ENCODE results near the gene ESR1. TPM values are rescaled to one million over a fixed set of nuclear protein-coding genes. Genes with fewer than 3 reads are reported as not detected.

The ESR1 gene
- total and polyA plus RNA-seq, 12 donors, result 0.28 to 9.4 (median 3.8) TPM

- Histone ChIP-seq H3K36me3 (replicated peaks in 1 of 2) (peaks cover 0 to 25% of the 10 kb centered on the region in 2 donors), H3K9me3 (replicated peaks in 1 of 3) (no peaks in the 10 kb centered on the region), H3K27me3 (no peaks in the 10 kb centered on the region), H3K27ac (no peak overlapping the region), H3K4me3 (no peak overlapping the region), H3K4me1 (replicated peaks in 1 of 2) (peaks cover 0 to 17% of the 10 kb centered on the region in 2 donors)
- intact Hi-C loops (cut with DNase I), result loop anchor here (5.0 to 10.0 kb wide), 2 partner anchors 353 to 425 kb away; no protein-coding TSS in a partner anchor
- TF ChIP-seq CTCF (IDR thresholded peaks at IDR 0.05) (no peak), POLR2A (IDR thresholded peaks at IDR 0.05) (no peak)
- DNase-seq, result no peak
- WGBS, 4 donors, result 74 to 90% (median 80%) methylated on average over 7 of the region's 7 CpGs
Measured at GRCh38 chr6:152119831-152120230, 312.3 kb downstream of the ESR1 start.

- Histone ChIP-seq H3K4me3 (no peak overlapping the region), H3K27ac (no peak overlapping the region), H3K4me1 (replicated peaks in 1 of 2) (peaks cover 0 to 17% of the 10 kb centered on the region in 2 donors), H3K9me3 (replicated peaks in 1 of 3) (no peaks in the 10 kb centered on the region), H3K36me3 (replicated peaks in 1 of 2) (peaks cover 0 to 25% of the 10 kb centered on the region in 2 donors), H3K27me3 (no peaks in the 10 kb centered on the region)
- intact Hi-C loops (cut with DNase I), result loop anchor here (5.0 to 10.0 kb wide), 2 partner anchors 355 to 427 kb away; no protein-coding TSS in a partner anchor
- no peak for TF ChIP-seq CTCF (IDR thresholded peaks at IDR 0.05)
- no peak for TF ChIP-seq POLR2A (IDR thresholded peaks at IDR 0.05)
- 25 to 54% (median 44%) methylated on average over 3 of the region's 3 CpGs for WGBS, 4 donors
- peak in 4 of 7 donors; percentile 41 to 69 (median 55) for DNase-seq
Measured at GRCh38 chr6:152121910-152122309, 314.4 kb downstream of the ESR1 start.

GRCh38 chr6:152122434-152122833, 315.0 kb downstream of the ESR1 start:
- intact Hi-C loops (cut with DNase I), result loop anchor here (5.0 to 10.0 kb wide), 2 partner anchors 355 to 428 kb away; no protein-coding TSS in a partner anchor
- no peak for TF ChIP-seq CTCF (IDR thresholded peaks at IDR 0.05)
- no peak for TF ChIP-seq POLR2A (IDR thresholded peaks at IDR 0.05)
- Histone ChIP-seq H3K27ac (peak overlapping the region in 1 of 5 donors; percentile 6), H3K9me3 (replicated peaks in 1 of 3) (no peaks in the 10 kb centered on the region), H3K27me3 (no peaks in the 10 kb centered on the region), H3K4me3 (no peak overlapping the region), H3K4me1 (replicated peaks in 1 of 2) (peaks cover 0 to 12% of the 10 kb centered on the region in 2 donors), H3K36me3 (replicated peaks in 1 of 2) (peaks cover 0 to 25% of the 10 kb centered on the region in 2 donors)
- no peak for DNase-seq
- WGBS, 4 donors, result 91 to 97% (median 95%) methylated on average over 12 of the region's 12 CpGs

GRCh38 chr6:152123076-152123475, 315.6 kb downstream of the ESR1 start:
- H3K27ac ChIP-seq, result no peak overlapping the region
- TF ChIP-seq CTCF (IDR thresholded peaks at IDR 0.05), result no peak
- no peak for TF ChIP-seq POLR2A (IDR thresholded peaks at IDR 0.05)
- whole genome bisulfite sequencing, 4 donors, result 95 to 96% (median 95%) methylated on average over 3 of the region's 3 CpGs
- H3K27me3 ChIP-seq, result no peaks in the 10 kb centered on the region
- H3K9me3 ChIP-seq (replicated peaks in 1 of 3), result no peaks in the 10 kb centered on the region
- H3K36me3 ChIP-seq (replicated peaks in 1 of 2), result peaks cover 0 to 25% of the 10 kb centered on the region in 2 donors
- H3K4me1 ChIP-seq (replicated peaks in 1 of 2), result peaks cover 0 to 9% of the 10 kb centered on the region in 2 donors
- no peak for DNase-seq
- H3K4me3 ChIP-seq, result no peak overlapping the region
- intact Hi-C loops (cut with DNase I), result loop anchor here (5.0 to 10.0 kb wide), 2 partner anchors 356 to 428 kb away; no protein-coding TSS in a partner anchor
